HepG2 (cell line): ENCODE results near the gene FBXO24. TPM values are rescaled to one million over a fixed set of nuclear protein-coding genes. Genes with fewer than 3 reads are reported as not detected.
A peak's percentile ranks its signal among the peaks of the same experiment; 100 is the strongest.

ENCODE experiments used
- LRRFIP1 ChIP-seq: sonication (generic); formaldehyde crosslinking; conservative IDR thresholded peaks from 2 replicates; pipeline ENCODE4 v1.4.0; 2020; ENCODE audit warnings: missing genetic modification reagents
- NFKBIZ ChIP-seq: IDR thresholded peaks from 2 replicates; pipeline ENCODE4 v1.6.1; 2018; ENCODE audit warnings: missing genetic modification reagents, missing compliant biosample characterization
- RERE ChIP-seq: IDR thresholded peaks from 2 replicates; pipeline ENCODE4 v1.6.1; 2016; ENCODE audit warnings: low read depth, missing genetic modification reagents, missing compliant biosample characterization
- SRSF1 ChIP-seq: fragments of 200-400 bp; formaldehyde crosslinking; optimal IDR thresholded peaks from 2 replicates; pipeline ENCODE3; 2017; ENCODE audit warnings: mild to moderate bottlenecking, low read depth, low read length, moderate library complexity
- SSRP1 ChIP-seq: IDR thresholded peaks from 2 replicates; pipeline ENCODE4 v1.6.1; 2016; ENCODE audit warnings: control low read depth
- THAP9 ChIP-seq: sonication (generic); formaldehyde crosslinking; IDR thresholded peaks from 2 replicates; pipeline ENCODE4; 2020; ENCODE audit warnings: missing genetic modification reagents, mild to moderate bottlenecking, borderline replicate concordance
- ZBTB34 ChIP-seq: sonication (generic); formaldehyde crosslinking; IDR thresholded peaks from 2 replicates; pipeline ENCODE4 v1.8.0; 2022; ENCODE audit warnings: mild to moderate bottlenecking, missing genetic modification reagents
- ZFP91 ChIP-seq: sonication (generic); formaldehyde crosslinking; IDR thresholded peaks from 2 replicates; pipeline ENCODE4 v1.9.0; 2022; ENCODE audit warnings: missing genetic modification reagents, mild to moderate bottlenecking, borderline replicate concordance
- ZNF326 ChIP-seq: sonication (generic); formaldehyde crosslinking; IDR thresholded peaks from 2 replicates; pipeline ENCODE4 v1.4.0; 2020; ENCODE audit warnings: missing genetic modification reagents, borderline replicate concordance
- ZNF44 ChIP-seq: sonication (generic); formaldehyde crosslinking; IDR thresholded peaks from 2 replicates; pipeline ENCODE4 v1.5.1; 2020; ENCODE audit warnings: mild to moderate bottlenecking, missing genetic modification reagents
- ZNF800 ChIP-seq: sonication (generic); formaldehyde crosslinking; IDR thresholded peaks from 2 replicates; pipeline ENCODE4 v1.4.0; 2020; ENCODE audit warnings: missing genetic modification reagents
- polyA plus RNA-seq, 8 experiments: library from polyadenylated mRNA; depleted of rRNA in 3 of 8; stranded (reverse) in 7 of 8; unstranded in 1 of 8; fragments of >200 nt; fragmentation: Illumina TruSeq in 4 of 8; extraction: Trizol in 4 of 8; gene quantifications; 2 replicates each; pipeline versions ENCODE4 v1.2.1 to v1.2.3, GENCODE V29; 2011 to 2016; ENCODE audit warnings: low read depth in 4 of 8, missing spikeins in 1 of 8, mixed read lengths in 1 of 8; ENCODE audit not compliant: insufficient read depth in 1 of 8
- total RNA-seq, 5 experiments: library from RNA; depleted of rRNA; stranded (reverse); fragments of >200 nt; fragmentation: Illumina TruSeq; extraction: Trizol; gene quantifications; 2 replicates each; pipeline ENCODE4 v1.2.3, GENCODE V29; 2016; ENCODE audit warnings: low read depth in 1 of 5

The FBXO24 gene
- total and polyA plus RNA-seq, 2 of the 13 experiments (the other 11 are each of a cell fraction or from before 2014, with no cell fraction given), result 0.20 to 0.55 TPM

GRCh38 chr7:100568176-100568895, 17.8 kb upstream of the FBXO24 start (continued):
- peak; percentile 98 for TF ChIP-seq ZNF326
- no peak for TF ChIP-seq NFKBIZ
- TF ChIP-seq SSRP1 (CRISPR knock-in tag), result peak; percentile 47; the same call in 1 of the 2 replicates
- TF ChIP-seq ZFP91 (CRISPR knock-in tag), result peak; percentile 54; the same call in 1 of the 2 replicates
- no peak for TF ChIP-seq ZNF44 (CRISPR knock-in tag)
- TF ChIP-seq SRSF1, result no peak
- peak; percentile 68; the same call in 1 of the 2 replicates for TF ChIP-seq THAP9 (CRISPR knock-in tag)
- peak; percentile 84; the same call in 1 of the 2 replicates for TF ChIP-seq ZNF800 (CRISPR knock-in tag)
- TF ChIP-seq LRRFIP1 (CRISPR knock-in tag), result no peak
- peak; percentile 75 for TF ChIP-seq ZBTB34 (CRISPR knock-in tag)
- peak; percentile 82 for TF ChIP-seq RERE
